Measurements from ENCODE around the gene OPRL1. TPM values are rescaled to one million over a fixed set of nuclear protein-coding genes. Genes with fewer than 3 reads are reported as not detected.

The OPRL1 gene
- total RNA-seq, 1 donor from 2014 or later: 0.32 TPM

GRCh38 chr20:64103871-64104666, 24.2 kb downstream of the OPRL1 start:
- H3K27ac Mint-ChIP-seq: no peak overlapping the region
- no peaks in the 10 kb centered on the region for H3K9me3 Mint-ChIP-seq
- no peak overlapping the region for H3K4me3 Mint-ChIP-seq (ENCODE audit: low read depth)
- peaks cover 24% of the 10 kb centered on the region for H3K27me3 Mint-ChIP-seq (ENCODE audit: low read depth)
- intact Hi-C loops (cut with micrococcal nuclease): loop anchor here (2.0 kb wide), 1 partner anchor 19 kb away; the partner anchor contains the start of gene LKAAEAR1
- H3K36me3 Mint-ChIP-seq (ENCODE audit: low read depth): no peaks in the 10 kb centered on the region
- DNase-seq (ENCODE audit: low spot score): peak; percentile 6
- peaks cover 2% of the 10 kb centered on the region for H3K4me1 Mint-ChIP-seq (ENCODE audit: low read depth)

- H3K27me3 Mint-ChIP-seq (ENCODE audit: low read depth): peaks cover 24% of the 10 kb centered on the region
- H3K27ac Mint-ChIP-seq: no peak overlapping the region
- H3K9me3 Mint-ChIP-seq: no peaks in the 10 kb centered on the region
- H3K4me1 Mint-ChIP-seq (ENCODE audit: low read depth): peaks cover 2% of the 10 kb centered on the region
- H3K36me3 Mint-ChIP-seq (ENCODE audit: low read depth): no peaks in the 10 kb centered on the region
- no peak overlapping the region for H3K4me3 Mint-ChIP-seq (ENCODE audit: low read depth)
- DNase-seq (ENCODE audit: low spot score): peak; percentile 7
- intact Hi-C loops (cut with micrococcal nuclease): no loop called here
These were observed 25.0 kb downstream of the OPRL1 start for GRCh38 chr20:64104667-64105451.

GRCh38 chr20:64105846-64106434, 26.1 kb downstream of the OPRL1 start:
- no peak overlapping the region for H3K27ac Mint-ChIP-seq
- no peaks in the 10 kb centered on the region for H3K9me3 Mint-ChIP-seq
- H3K36me3 Mint-ChIP-seq (ENCODE audit: low read depth): no peaks in the 10 kb centered on the region
- no peak for DNase-seq (ENCODE audit: low spot score)
- peaks cover 22% of the 10 kb centered on the region for H3K27me3 Mint-ChIP-seq (ENCODE audit: low read depth)
- H3K4me1 Mint-ChIP-seq (ENCODE audit: low read depth): peaks cover 2% of the 10 kb centered on the region
- no peak overlapping the region for H3K4me3 Mint-ChIP-seq (ENCODE audit: low read depth)
- intact Hi-C loops (cut with micrococcal nuclease): no loop called here

- Mint-ChIP-seq H3K4me3 (ENCODE audit: low read depth) (no peak overlapping the region), H3K27ac (no peak overlapping the region), H3K27me3 (ENCODE audit: low read depth) (peaks cover 17% of the 10 kb centered on the region), H3K4me1 (ENCODE audit: low read depth) (peaks cover 2% of the 10 kb centered on the region), H3K36me3 (ENCODE audit: low read depth) (no peaks in the 10 kb centered on the region), H3K9me3 (no peaks in the 10 kb centered on the region)
- peak; percentile 10 for DNase-seq (ENCODE audit: low spot score)
- intact Hi-C loops (cut with micrococcal nuclease): no loop called here
These were observed 26.6 kb downstream of the OPRL1 start for GRCh38 chr20:64106435-64106961.

GRCh38 chr20:64106981-64107735, 27.3 kb downstream of the OPRL1 start, which contains the start of gene NPBWR2:
Gene NPBWR2, minus strand, starts transcription at chr20:64107565. Its CDS starts 734 bp downstream, at chr20:64106831.
- Mint-ChIP-seq H3K4me3 (ENCODE audit: low read depth) (no peak within 1 kb of the TSS), H3K27me3 (ENCODE audit: low read depth) (peaks cover 16% of the 10 kb centered on the region), H3K4me1 (ENCODE audit: low read depth) (peaks cover 2% of the 10 kb centered on the region), H3K9me3 (no peaks in the 10 kb centered on the region), H3K36me3 (ENCODE audit: low read depth) (no peaks in the 10 kb centered on the region), H3K27ac (no peak within 1 kb of the TSS)
- intact Hi-C loops (cut with micrococcal nuclease): no loop called here
- peak; percentile 10 for DNase-seq (ENCODE audit: low spot score)

- Mint-ChIP-seq H3K36me3 (ENCODE audit: low read depth) (no peaks in the 10 kb centered on the region), H3K27ac (no peak overlapping the region), H3K4me3 (ENCODE audit: low read depth) (no peak overlapping the region), H3K9me3 (no peaks in the 10 kb centered on the region), H3K27me3 (ENCODE audit: low read depth) (peaks cover 13% of the 10 kb centered on the region), H3K4me1 (ENCODE audit: low read depth) (no peaks in the 10 kb centered on the region)
- DNase-seq (ENCODE audit: low spot score): peak; percentile 4
- intact Hi-C loops (cut with micrococcal nuclease): no loop called here
These were observed 28.0 kb downstream of the OPRL1 start for GRCh38 chr20:64107736-64108457.

- Mint-ChIP-seq H3K9me3 (no peaks in the 10 kb centered on the region), H3K4me1 (ENCODE audit: low read depth) (no peaks in the 10 kb centered on the region), H3K27me3 (ENCODE audit: low read depth) (peaks cover 3% of the 10 kb centered on the region), H3K36me3 (ENCODE audit: low read depth) (no peaks in the 10 kb centered on the region), H3K27ac (no peak overlapping the region), H3K4me3 (ENCODE audit: low read depth) (no peak overlapping the region)
- intact Hi-C loops (cut with micrococcal nuclease): no loop called here
- peak; percentile 5 for DNase-seq (ENCODE audit: low spot score)
These were observed 29.1 kb downstream of the OPRL1 start for GRCh38 chr20:64108731-64109681.

GRCh38 chr20:64109831-64110391, 30.0 kb downstream of the OPRL1 start:
- DNase-seq (ENCODE audit: low spot score): no peak
- H3K4me3 Mint-ChIP-seq (ENCODE audit: low read depth): no peak overlapping the region
- H3K27ac Mint-ChIP-seq: no peak overlapping the region
- H3K27me3 Mint-ChIP-seq (ENCODE audit: low read depth): no peaks in the 10 kb centered on the region
- no peaks in the 10 kb centered on the region for H3K4me1 Mint-ChIP-seq (ENCODE audit: low read depth)
- no peaks in the 10 kb centered on the region for H3K9me3 Mint-ChIP-seq
- intact Hi-C loops (cut with micrococcal nuclease): no loop called here
- no peaks in the 10 kb centered on the region for H3K36me3 Mint-ChIP-seq (ENCODE audit: low read depth)

- H3K27ac Mint-ChIP-seq: no peak overlapping the region
- H3K27me3 Mint-ChIP-seq (ENCODE audit: low read depth): no peaks in the 10 kb centered on the region
- H3K9me3 Mint-ChIP-seq: no peaks in the 10 kb centered on the region
- peak; percentile 7 for DNase-seq (ENCODE audit: low spot score)
- intact Hi-C loops (cut with micrococcal nuclease): no loop called here
- H3K4me1 Mint-ChIP-seq (ENCODE audit: low read depth): no peaks in the 10 kb centered on the region
- no peak overlapping the region for H3K4me3 Mint-ChIP-seq (ENCODE audit: low read depth)
- H3K36me3 Mint-ChIP-seq (ENCODE audit: low read depth): no peaks in the 10 kb centered on the region
These were observed 30.7 kb downstream of the OPRL1 start for GRCh38 chr20:64110411-64111068.

- Mint-ChIP-seq H3K36me3 (ENCODE audit: low read depth) (no peaks in the 10 kb centered on the region), H3K27me3 (ENCODE audit: low read depth) (no peaks in the 10 kb centered on the region), H3K9me3 (no peaks in the 10 kb centered on the region), H3K4me1 (ENCODE audit: low read depth) (no peaks in the 10 kb centered on the region), H3K27ac (no peak overlapping the region), H3K4me3 (ENCODE audit: low read depth) (no peak overlapping the region)
- intact Hi-C loops (cut with micrococcal nuclease): no loop called here
- peak; percentile 7 for DNase-seq (ENCODE audit: low spot score)
These were observed 32.2 kb downstream of the OPRL1 start for GRCh38 chr20:64111841-64112641.

Measured in activated T-helper 2 cell treated with anti-CD3 and anti-CD28 coated beads, Interferon-gamma antibody, Interleukin-2, Interleukin-4, amounts not matched to agents 10 μg/mL and 5 μg/mL and 100 μg/mL, durations not matched to agents 14 hours and 24 hours and 36 hours (primary cell).